Suprapubic skin (tissue), 4 donors: Measurements from ENCODE around the gene MTX3. TPM values are rescaled to one million over a fixed set of nuclear protein-coding genes. Genes with fewer than 3 reads are reported as not detected.

Experiments used
- DNase-seq, 2 donors: peaks; one replicate each; pipeline ENCODE4 v3.0.0-alpha.2; 2019; ENCODE audit warnings: low spot score in 2 of 2
- H3K27ac ChIP-seq: fragments of 200-600 bp; sonication (generic); one replicate; pipeline ENCODE4 v1.5.1; 2019
- H3K27me3 ChIP-seq: fragments of 200-600 bp; sonication (generic); one replicate; pipeline ENCODE4 v1.5.1; 2019
- H3K36me3 ChIP-seq: fragments of 200-600 bp; sonication (generic); one replicate; pipeline ENCODE4 v1.5.1; 2019
- H3K4me1 ChIP-seq: fragments of 200-600 bp; sonication (generic); one replicate; pipeline ENCODE4 v1.5.1; 2019
- H3K4me3 ChIP-seq: fragments of 200-600 bp; sonication (generic); one replicate; pipeline ENCODE4 v1.5.1; 2019; ENCODE audit warnings: mild to moderate bottlenecking
- H3K9me3 ChIP-seq: fragments of 200-600 bp; sonication (generic); one replicate; pipeline ENCODE4 v1.5.1; 2019
- CTCF ChIP-seq, 2 donors: fragments of 200-600 bp in 1 of 2; fragments of 450-650 bp in 1 of 2; sonication (generic) in 1 of 2; IDR thresholded peaks; one replicate each; pipeline ENCODE4 v1.5.1; 2016 to 2019; ENCODE audit warnings: antibody characterized with exemption in 2 of 2, mild to moderate bottlenecking in 1 of 2, moderate library complexity in 1 of 2
- EP300 ChIP-seq: sonication (generic); formaldehyde crosslinking; IDR thresholded peaks from one replicate; pipeline ENCODE4 v1.6.1; 2017; ENCODE audit warnings: antibody characterized with exemption
- POLR2A ChIP-seq, 2 donors: fragments of 450-650 bp; IDR thresholded peaks; one replicate each; pipeline ENCODE4 v1.6.1; 2017; ENCODE audit warnings: antibody characterized with exemption in 2 of 2, mild to moderate bottlenecking in 2 of 2, moderate library complexity in 2 of 2
- POLR2AphosphoS5 ChIP-seq, 3 donors: sonication (generic); formaldehyde crosslinking; IDR thresholded peaks; one replicate each; pipeline ENCODE4 v1.6.1; 2017; ENCODE audit warnings: antibody characterized with exemption in 3 of 3
- WGBS: methylation state at CpG from one replicate; pipeline ENCODE4 v1.1.5; 2018; 5-methylcytosine and 5-hydroxymethylcytosine counted together
- total RNA-seq, 4 donors: library from RNA; depleted of rRNA; stranded (reverse); fragments of >200 nt; gene quantifications; one replicate each; pipeline ENCODE4 v1.1.0, GENCODE V29; 2016

Gene MTX3
- total RNA-seq, result 10 to 100 TPM; 11.4 to 14.8 (median 12.6) TPM

GRCh38 chr5:79990598-79991507 lies at the start of gene MTX3:
TSS of gene MTX3 (minus strand) at chr5:79991262. CDS start at chr5:79991238, 24 bp downstream.
- H3K9me3 ChIP-seq, result no peaks in the 10 kb centered on the region
- peak within 1 kb of the TSS; percentile 73 for H3K27ac ChIP-seq
- TF ChIP-seq EP300 (no peak), POLR2A (IDR thresholded peaks at IDR 0.05) (no peak), CTCF (IDR thresholded peaks at IDR 0.05) (no peak), POLR2AphosphoS5 (IDR thresholded peaks at IDR 0.05) (no peak)
- peak; percentile 89 to 90 for DNase-seq
- 3% methylated on average over 38 of the region's 50 CpGs for WGBS
- peak within 1 kb of the TSS; percentile 91 for H3K4me3 ChIP-seq
- H3K36me3 ChIP-seq, result peaks cover 26% of the 10 kb centered on the region
- peaks cover 26% of the 10 kb centered on the region for H3K27me3 ChIP-seq
- peaks cover 22% of the 10 kb centered on the region for H3K4me1 ChIP-seq

GRCh38 chr5:80039650-80040049 lies 48.6 kb upstream of the MTX3 start:
- TF ChIP-seq POLR2AphosphoS5 (IDR thresholded peaks at IDR 0.05), result no peak
- no peak for TF ChIP-seq CTCF (IDR thresholded peaks at IDR 0.05)
- no peak for TF ChIP-seq POLR2A (IDR thresholded peaks at IDR 0.05)
- no peak for TF ChIP-seq EP300
- H3K27me3 ChIP-seq, result peaks cover 37% of the 10 kb centered on the region
- peaks cover 9% of the 10 kb centered on the region for H3K4me1 ChIP-seq
- no peak for DNase-seq
- no peak overlapping the region for H3K4me3 ChIP-seq
- no peaks in the 10 kb centered on the region for H3K9me3 ChIP-seq
- WGBS, result 67% methylated on average over 2 of the region's 2 CpGs
- no peaks in the 10 kb centered on the region for H3K36me3 ChIP-seq
- H3K27ac ChIP-seq, result no peak overlapping the region

- peaks cover 54% of the 10 kb centered on the region for H3K27me3 ChIP-seq
- no peak overlapping the region for H3K4me3 ChIP-seq
- 88% methylated on average over 5 of the region's 5 CpGs for WGBS
Observed at GRCh38 chr5:80037366-80037765, 46.3 kb upstream of the MTX3 start.

GRCh38 chr5:80036615-80037014 lies 45.6 kb upstream of the MTX3 start:
- no peaks in the 10 kb centered on the region for H3K36me3 ChIP-seq
- H3K27ac ChIP-seq, result no peak overlapping the region
- H3K9me3 ChIP-seq, result no peaks in the 10 kb centered on the region
- peaks cover 57% of the 10 kb centered on the region for H3K27me3 ChIP-seq
- H3K4me3 ChIP-seq, result no peak overlapping the region
- TF ChIP-seq EP300 (no peak), POLR2A (IDR thresholded peaks at IDR 0.05) (no peak), POLR2AphosphoS5 (IDR thresholded peaks at IDR 0.05) (no peak), CTCF (IDR thresholded peaks at IDR 0.05) (no peak)
- 93% methylated on average over 5 of the region's 5 CpGs for WGBS
- H3K4me1 ChIP-seq, result peaks cover 11% of the 10 kb centered on the region
- no peak for DNase-seq

More at GRCh38 chr5:80037366-80037765, 46.3 kb upstream of the MTX3 start:
- TF ChIP-seq CTCF (IDR thresholded peaks at IDR 0.05), result no peak
- no peak for TF ChIP-seq POLR2A (IDR thresholded peaks at IDR 0.05)
- TF ChIP-seq EP300, result no peak
- TF ChIP-seq POLR2AphosphoS5 (IDR thresholded peaks at IDR 0.05), result no peak
- no peaks in the 10 kb centered on the region for H3K9me3 ChIP-seq
- peaks cover 11% of the 10 kb centered on the region for H3K4me1 ChIP-seq
- no peak overlapping the region for H3K27ac ChIP-seq
- no peaks in the 10 kb centered on the region for H3K36me3 ChIP-seq
- no peak for DNase-seq

- H3K9me3 ChIP-seq, result no peaks in the 10 kb centered on the region
- H3K27ac ChIP-seq, result no peak overlapping the region
- 79% methylated on average over 7 of the region's 7 CpGs for WGBS
- DNase-seq, result no peak
- no peak for TF ChIP-seq EP300
- no peak for TF ChIP-seq POLR2AphosphoS5 (IDR thresholded peaks at IDR 0.05)
- TF ChIP-seq POLR2A (IDR thresholded peaks at IDR 0.05), result no peak
- TF ChIP-seq CTCF (IDR thresholded peaks at IDR 0.05), result no peak
- H3K4me3 ChIP-seq, result no peak overlapping the region
- no peaks in the 10 kb centered on the region for H3K36me3 ChIP-seq
- H3K4me1 ChIP-seq, result peaks cover 11% of the 10 kb centered on the region
- H3K27me3 ChIP-seq, result peaks cover 60% of the 10 kb centered on the region
Observed at GRCh38 chr5:80035839-80036238, 44.8 kb upstream of the MTX3 start.
